PFSK-1 (cell line): ENCODE results near the gene ADAM12.

Experiments used
- FOXP2 ChIP-seq: optimal IDR thresholded peaks from 2 replicates; pipeline ENCODE3; 2011; ENCODE audit warnings: borderline replicate concordance, control low read depth, inconsistent platforms; ENCODE audit not compliant: insufficient read depth; ENCODE audit errors: extremely low read length, extremely low read depth
- POLR2AphosphoS5 ChIP-seq: IDR thresholded peaks from 2 replicates; pipeline ENCODE4 v1.6.1; 2012; ENCODE audit warnings: low read depth, mild to moderate bottlenecking, control low read depth, low read length, moderate library complexity
- SIN3A ChIP-seq: IDR thresholded peaks from 2 replicates; pipeline ENCODE4 v1.6.1; 2012; ENCODE audit warnings: mild to moderate bottlenecking, low read length, moderate library complexity, borderline replicate concordance; ENCODE audit not compliant: insufficient read depth
- TAF1 ChIP-seq: IDR thresholded peaks from 2 replicates; pipeline ENCODE4 v1.6.1; 2012; ENCODE audit warnings: low read length, control low read depth, borderline replicate concordance; ENCODE audit not compliant: insufficient read depth
- TF ChIP-seq, protein P1 (sequence below), 2 experiments: IDR thresholded peaks; 2 replicates each; pipeline versions ENCODE4 v1.6.1 to v1.8.0; 2011 to 2012; ENCODE audit warnings: low read depth in 2 of 2, low read length in 2 of 2, control low read depth in 1 of 2, inconsistent platforms in 1 of 2, mild to moderate bottlenecking in 1 of 2, moderate library complexity in 1 of 2; ENCODE audit not compliant: insufficient read depth in 1 of 2

ADAM12 gene

GRCh38 chr10:126098226-126098581, 290.1 kb downstream of the ADAM12 start:
- TF ChIP-seq SIN3A (no peak), POLR2AphosphoS5 (no peak)
- TF ChIP-seq, protein P1, sequence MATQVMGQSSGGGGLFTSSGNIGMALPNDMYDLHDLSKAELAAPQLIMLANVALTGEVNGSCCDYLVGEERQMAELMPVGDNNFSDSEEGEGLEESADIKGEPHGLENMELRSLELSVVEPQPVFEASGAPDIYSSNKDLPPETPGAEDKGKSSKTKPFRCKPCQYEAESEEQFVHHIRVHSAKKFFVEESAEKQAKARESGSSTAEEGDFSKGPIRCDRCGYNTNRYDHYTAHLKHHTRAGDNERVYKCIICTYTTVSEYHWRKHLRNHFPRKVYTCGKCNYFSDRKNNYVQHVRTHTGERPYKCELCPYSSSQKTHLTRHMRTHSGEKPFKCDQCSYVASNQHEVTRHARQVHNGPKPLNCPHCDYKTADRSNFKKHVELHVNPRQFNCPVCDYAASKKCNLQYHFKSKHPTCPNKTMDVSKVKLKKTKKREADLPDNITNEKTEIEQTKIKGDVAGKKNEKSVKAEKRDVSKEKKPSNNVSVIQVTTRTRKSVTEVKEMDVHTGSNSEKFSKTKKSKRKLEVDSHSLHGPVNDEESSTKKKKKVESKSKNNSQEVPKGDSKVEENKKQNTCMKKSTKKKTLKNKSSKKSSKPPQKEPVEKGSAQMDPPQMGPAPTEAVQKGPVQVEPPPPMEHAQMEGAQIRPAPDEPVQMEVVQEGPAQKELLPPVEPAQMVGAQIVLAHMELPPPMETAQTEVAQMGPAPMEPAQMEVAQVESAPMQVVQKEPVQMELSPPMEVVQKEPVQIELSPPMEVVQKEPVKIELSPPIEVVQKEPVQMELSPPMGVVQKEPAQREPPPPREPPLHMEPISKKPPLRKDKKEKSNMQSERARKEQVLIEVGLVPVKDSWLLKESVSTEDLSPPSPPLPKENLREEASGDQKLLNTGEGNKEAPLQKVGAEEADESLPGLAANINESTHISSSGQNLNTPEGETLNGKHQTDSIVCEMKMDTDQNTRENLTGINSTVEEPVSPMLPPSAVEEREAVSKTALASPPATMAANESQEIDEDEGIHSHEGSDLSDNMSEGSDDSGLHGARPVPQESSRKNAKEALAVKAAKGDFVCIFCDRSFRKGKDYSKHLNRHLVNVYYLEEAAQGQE (IDR thresholded peaks at IDR 0.05; ENCODE audit: insufficient read depth in 1 of 2, low read depth in 2 of 2, low read length in 2 of 2), result no peak

DNA sequence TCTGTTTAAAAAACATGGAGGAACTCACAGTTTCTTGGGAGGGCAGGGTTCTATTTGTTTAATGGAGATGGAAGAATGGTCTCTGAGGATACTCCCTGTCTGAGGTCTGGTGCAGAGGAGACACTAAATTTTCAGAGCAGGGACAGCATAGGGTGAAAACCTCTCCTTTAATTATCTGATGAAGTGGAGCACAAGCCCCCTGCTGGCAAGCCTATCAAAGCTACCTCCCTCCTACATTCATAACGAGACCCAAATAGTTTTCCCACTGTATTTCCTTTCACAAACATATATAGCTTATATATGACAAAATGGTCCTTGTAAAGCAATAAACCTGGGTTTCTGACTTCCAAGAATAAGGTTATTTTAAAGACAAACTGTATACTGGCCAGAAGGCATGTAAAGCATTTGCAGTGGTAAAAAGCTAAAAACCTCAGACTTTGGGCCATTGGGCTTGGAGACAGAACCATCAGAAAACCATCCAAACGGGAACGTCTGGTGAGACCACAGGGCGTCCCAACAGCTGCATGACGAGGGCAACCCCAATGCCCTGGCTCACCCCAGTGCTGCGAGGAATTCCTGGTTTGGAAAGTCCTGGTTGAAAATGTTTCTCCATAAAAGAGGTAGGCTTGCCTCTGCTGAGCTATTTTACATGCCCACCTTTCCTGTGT, 290.6 kb downstream of the ADAM12 start:
- TF ChIP-seq TAF1 (no peak), FOXP2 (no peak), SIN3A (no peak), POLR2AphosphoS5 (no peak)
- TF ChIP-seq, protein P1 (IDR thresholded peaks at IDR 0.05; ENCODE audit: insufficient read depth in 1 of 2, low read depth in 2 of 2, low read length in 2 of 2), result no peak

DNA sequence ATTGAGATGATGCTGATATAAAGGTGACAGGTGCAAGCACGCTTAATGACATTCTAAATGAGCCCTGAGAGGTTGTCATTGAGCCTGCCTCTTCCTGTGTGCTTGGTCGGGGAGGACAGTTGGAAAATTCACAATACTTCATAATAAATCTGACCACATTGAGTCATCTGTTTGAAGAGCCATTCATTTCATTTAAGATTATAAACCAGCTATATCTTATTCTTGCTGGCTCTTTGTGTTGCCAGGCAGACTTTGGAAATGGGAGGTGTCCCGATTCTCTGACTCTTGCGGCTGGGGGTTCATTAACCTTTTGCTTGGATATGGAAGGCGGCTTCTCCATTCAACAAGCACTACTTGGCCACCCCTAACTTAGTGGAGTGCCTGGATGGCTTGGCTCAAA, 293.7 kb downstream of the ADAM12 start:
- TF ChIP-seq, protein P1 (IDR thresholded peaks at IDR 0.05; ENCODE audit: insufficient read depth in 1 of 2, low read depth in 2 of 2, low read length in 2 of 2), result no peak
- no peak for TF ChIP-seq TAF1
- TF ChIP-seq FOXP2, result no peak
- TF ChIP-seq SIN3A, result no peak
- TF ChIP-seq POLR2AphosphoS5, result no peak

DNA sequence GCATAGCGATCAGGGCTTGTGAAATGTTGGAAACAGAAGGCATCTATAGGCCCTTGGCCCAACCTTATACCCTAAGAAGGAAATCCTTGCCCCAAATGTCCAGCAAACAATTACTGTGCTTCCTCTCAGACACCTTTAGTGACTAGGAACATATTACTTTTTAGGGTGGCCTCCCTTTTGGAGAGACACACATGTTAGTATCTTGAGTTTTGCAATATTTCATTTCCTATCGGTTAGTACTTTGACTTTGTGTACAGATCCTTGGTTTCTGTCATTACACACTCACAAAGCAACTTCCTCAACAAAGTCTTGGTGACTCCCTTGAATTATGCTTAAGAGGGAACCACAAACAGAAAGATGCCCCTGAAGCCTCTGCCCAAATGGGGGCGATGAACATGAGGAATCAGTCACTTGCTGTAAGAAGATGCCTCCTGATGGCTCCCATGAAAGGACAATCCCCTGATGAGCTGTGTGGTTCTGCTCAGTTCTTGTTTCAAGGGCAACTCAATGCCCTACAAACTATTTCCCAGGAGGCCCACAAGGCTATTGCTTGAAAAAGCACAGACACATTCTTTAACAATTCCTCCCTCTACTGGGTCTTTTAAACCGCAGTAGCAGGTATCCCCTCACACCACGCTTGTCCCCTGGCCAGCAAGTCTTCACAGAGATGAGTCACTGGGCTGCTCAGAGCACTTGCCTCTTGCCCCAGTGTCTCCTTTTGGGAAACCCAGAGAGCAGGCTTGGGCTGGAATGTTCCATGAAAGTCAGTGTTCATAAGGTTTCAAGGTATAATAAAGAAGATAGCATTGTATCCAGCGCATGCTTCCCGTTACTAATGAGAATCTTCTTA, 295.7 kb downstream of the ADAM12 start:
- no peak for TF ChIP-seq FOXP2
- TF ChIP-seq TAF1, result no peak
- TF ChIP-seq, protein P1 (IDR thresholded peaks at IDR 0.05; ENCODE audit: insufficient read depth in 1 of 2, low read depth in 2 of 2, low read length in 2 of 2), result no peak
- TF ChIP-seq POLR2AphosphoS5, result no peak
- no peak for TF ChIP-seq SIN3A
